Cardiac muscle cell (in vitro differentiated cells and primary cell): ENCODE measurements around the gene LHX4. TPM values are rescaled to one million over a fixed set of nuclear protein-coding genes. Genes with fewer than 3 reads are reported as not detected.

Experiments
- DNase-seq, 2 donors: peaks; one replicate each; pipeline versions ENCODE4 v3.0.0 to v3.0.0-alpha.2; 2010 to 2017; ENCODE audit warnings: low read depth in 1 of 2, low spot score in 1 of 2
- H3K27ac ChIP-seq: fragments of 200-600 bp; sonication (generic); 2 replicates; pipeline ENCODE4 v1.5.1; 2016
- H3K27me3 ChIP-seq: fragments of 200-600 bp; sonication (generic); 2 replicates; pipeline ENCODE4 v1.6.0; 2016; ENCODE audit warnings: control low read depth
- H3K36me3 ChIP-seq: fragments of 200-600 bp; sonication (generic); 2 replicates; pipeline ENCODE4 v1.5.1; 2016; ENCODE audit warnings: control low read depth
- H3K4me1 ChIP-seq: fragments of 200-600 bp; sonication (generic); 2 replicates; pipeline ENCODE4 v1.8.1; 2017; ENCODE audit warnings: low read depth, mild to moderate bottlenecking, mixed run types
- H3K4me3 ChIP-seq: fragments of 200-600 bp; sonication (generic); 2 replicates; pipeline ENCODE4 v1.5.1; 2016; ENCODE audit warnings: mild to moderate bottlenecking
- H3K9me3 ChIP-seq: fragments of 200-600 bp; sonication (generic); 2 replicates; pipeline ENCODE4 v1.5.1; 2017; ENCODE audit warnings: low read depth, mild to moderate bottlenecking, control low read depth
- CTCF ChIP-seq: IDR thresholded peaks from 2 replicates; pipeline ENCODE4 v1.5.1; 2012; ENCODE audit warnings: low read depth, mild to moderate bottlenecking, low read length
- polyA plus RNA-seq: library from polyadenylated mRNA; unstranded; fragments of >200 nt; fragmentation: Nextera tagmentation; extraction: Ambion mirVana; gene quantifications from 2 replicates; pipeline ENCODE4 v1.2.1, GENCODE V29; 2016
- total RNA-seq: library from RNA; depleted of rRNA; stranded (reverse); fragments of >200 nt; gene quantifications from 2 replicates; pipeline ENCODE4 v1.2.3, GENCODE V29; 2016

LHX4 gene
- total and polyA plus RNA-seq, 2 experiments from 2014 or later = 0.20 TPM; not detected in 1

DNA sequence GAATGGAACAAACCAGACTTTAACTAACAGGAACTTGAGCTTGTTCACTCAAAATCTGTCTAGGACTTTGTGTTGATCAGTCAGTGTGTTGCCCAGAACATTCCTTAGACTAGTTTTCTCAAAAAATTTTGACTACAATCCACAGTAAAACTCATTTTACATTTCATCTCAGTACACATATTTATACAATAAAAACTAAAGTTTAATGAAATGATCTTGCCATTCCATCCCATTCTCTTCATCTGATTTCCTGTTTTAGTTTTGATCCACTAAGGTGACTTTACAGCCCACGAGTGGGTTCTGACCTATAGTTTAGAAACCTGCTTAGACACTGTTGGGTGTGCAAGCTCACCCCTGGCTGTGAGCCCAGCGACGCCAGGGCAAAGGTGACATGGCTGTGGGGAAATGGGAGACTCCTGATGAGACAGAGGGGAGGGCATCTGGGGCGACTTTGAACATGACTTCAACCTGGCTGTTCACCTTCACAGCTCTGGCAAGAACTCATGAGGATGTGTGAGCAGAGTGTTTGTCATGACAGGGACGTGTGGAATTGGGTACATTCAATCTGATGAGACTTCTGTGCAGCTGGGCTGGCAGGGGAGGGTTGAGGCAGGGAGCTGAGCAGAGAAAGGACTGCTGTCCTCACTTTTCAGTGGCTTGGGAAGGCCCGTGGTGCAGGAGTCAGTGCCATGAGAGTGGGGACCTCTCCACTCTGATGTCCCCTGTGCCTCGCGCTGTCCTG, 40.6 kb downstream of the LHX4 start:
- Histone ChIP-seq H3K4me1 (no peaks in the 10 kb centered on the region), H3K36me3 (no peaks in the 10 kb centered on the region), H3K4me3 (no peak overlapping the region), H3K27ac (no peak overlapping the region), H3K9me3 (no peaks in the 10 kb centered on the region), H3K27me3 (no peaks in the 10 kb centered on the region)
- TF ChIP-seq CTCF = no peak
- no peak for DNase-seq

DNA sequence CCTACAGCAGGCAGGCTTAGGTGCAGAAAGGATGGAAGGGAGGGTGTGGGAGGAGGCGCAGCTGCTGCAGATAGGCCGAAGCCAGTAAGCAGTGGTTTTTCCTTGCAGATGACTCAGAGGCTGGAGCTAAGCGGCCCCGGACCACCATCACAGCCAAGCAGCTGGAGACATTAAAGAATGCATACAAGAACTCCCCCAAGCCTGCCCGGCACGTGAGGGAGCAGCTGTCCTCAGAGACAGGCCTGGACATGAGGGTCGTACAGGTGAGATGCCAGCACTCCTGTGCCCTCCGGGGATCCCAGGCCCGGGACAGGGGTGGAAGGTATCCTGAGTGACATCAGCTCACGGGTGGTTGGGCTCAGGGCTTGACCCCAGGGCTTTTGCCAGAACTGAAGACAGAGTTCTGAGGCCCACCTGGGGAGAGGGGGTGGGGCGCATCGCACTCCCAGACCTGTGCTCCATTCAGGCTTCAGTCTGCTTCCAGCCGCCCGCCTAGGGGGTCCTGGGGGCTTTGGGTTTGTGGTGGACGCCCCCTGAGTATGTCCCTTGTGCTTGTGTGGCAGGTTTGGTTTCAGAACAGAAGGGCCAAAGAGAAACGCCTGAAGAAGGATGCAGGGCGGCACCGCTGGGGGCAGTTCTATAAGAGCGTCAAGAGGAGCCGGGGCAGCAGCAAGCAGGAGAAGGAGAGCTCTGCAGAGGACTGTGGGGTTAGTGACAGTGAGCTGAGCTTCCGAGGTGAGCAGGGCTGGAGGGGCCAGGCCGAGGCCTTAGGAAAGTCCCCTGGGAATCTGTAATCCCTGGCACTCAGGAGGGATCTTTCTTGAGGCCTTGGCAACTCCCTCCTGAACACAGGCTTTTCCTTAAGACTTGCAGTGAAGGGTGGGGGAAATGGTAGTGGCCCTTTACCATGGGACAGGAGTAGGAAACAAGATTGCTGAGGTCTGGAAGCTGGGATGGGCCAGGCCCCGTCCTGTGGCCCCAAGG, 41.5 kb downstream of the LHX4 start:
- DNase-seq = peak in 1 of 2 donors; percentile 89
- H3K27ac ChIP-seq = no peak overlapping the region
- H3K4me1 ChIP-seq = no peaks in the 10 kb centered on the region

GRCh38 chr1:180272395-180272794, 42.3 kb downstream of the LHX4 start:
- no peak for TF ChIP-seq CTCF
- H3K9me3 ChIP-seq = no peaks in the 10 kb centered on the region

More for the DNA sequence above, 41.5 kb downstream of the LHX4 start:
- Histone ChIP-seq H3K27me3 (no peaks in the 10 kb centered on the region), H3K4me3 (no peak overlapping the region), H3K36me3 (no peaks in the 10 kb centered on the region), H3K9me3 (no peaks in the 10 kb centered on the region)
- TF ChIP-seq CTCF = no peak

DNA sequence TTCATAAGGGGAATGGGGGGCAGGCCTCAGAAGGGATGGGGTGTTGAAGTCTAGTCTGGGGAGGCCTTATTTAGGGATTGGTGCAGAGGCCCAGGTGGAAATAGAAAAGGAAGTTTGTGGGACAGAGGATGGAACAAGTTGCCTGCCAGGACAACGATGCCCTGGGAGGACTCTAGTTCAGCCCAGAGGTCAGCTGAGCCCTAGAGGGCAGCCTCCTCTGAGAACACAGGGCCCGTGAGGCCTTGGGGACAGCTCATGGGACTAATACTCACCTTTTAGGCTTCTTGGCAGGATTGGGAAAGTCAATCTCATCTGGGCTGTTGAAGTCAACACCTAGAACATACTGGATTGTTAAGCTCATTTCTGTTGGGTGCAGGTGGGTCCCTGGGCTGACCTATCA, 43.0 kb downstream of the LHX4 start:
- no peaks in the 10 kb centered on the region for H3K27me3 ChIP-seq
- no peak overlapping the region for H3K27ac ChIP-seq
- no peaks in the 10 kb centered on the region for H3K4me1 ChIP-seq
- H3K9me3 ChIP-seq = no peaks in the 10 kb centered on the region
- H3K36me3 ChIP-seq = no peaks in the 10 kb centered on the region
- H3K4me3 ChIP-seq = no peak overlapping the region
- no peak for DNase-seq
- no peak for TF ChIP-seq CTCF

More at GRCh38 chr1:180272395-180272794, 42.3 kb downstream of the LHX4 start:
- DNase-seq = no peak
- Histone ChIP-seq H3K36me3 (no peaks in the 10 kb centered on the region), H3K27me3 (no peaks in the 10 kb centered on the region), H3K27ac (no peak overlapping the region), H3K4me3 (no peak overlapping the region), H3K4me1 (no peaks in the 10 kb centered on the region)

DNA sequence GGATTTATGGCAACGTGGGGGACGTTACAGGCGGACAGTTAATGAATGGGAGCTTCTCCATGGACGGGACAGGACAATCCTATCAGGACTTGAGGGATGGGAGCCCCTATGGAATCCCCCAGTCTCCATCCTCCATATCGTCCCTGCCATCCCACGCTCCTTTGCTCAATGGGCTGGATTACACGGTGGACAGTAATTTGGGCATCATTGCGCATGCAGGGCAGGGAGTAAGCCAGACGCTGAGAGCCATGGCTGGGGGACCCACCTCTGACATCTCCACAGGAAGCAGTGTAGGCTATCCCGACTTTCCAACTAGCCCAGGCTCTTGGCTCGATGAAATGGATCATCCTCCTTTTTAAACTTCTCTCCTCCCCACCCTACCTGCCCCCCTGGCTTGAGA, 44.2 kb downstream of the LHX4 start:
- H3K36me3 ChIP-seq = no peaks in the 10 kb centered on the region
- no peaks in the 10 kb centered on the region for H3K4me1 ChIP-seq
- no peak overlapping the region for H3K27ac ChIP-seq
- no peak overlapping the region for H3K4me3 ChIP-seq
- DNase-seq = no peak
- no peaks in the 10 kb centered on the region for H3K27me3 ChIP-seq
- no peak for TF ChIP-seq CTCF
- H3K9me3 ChIP-seq = no peaks in the 10 kb centered on the region
